Activated CD4-positive, alpha-beta T cell treated with anti-CD3 and anti-CD28 coated beads, Interleukin-10, Interleukin-2, amounts not matched to agents 100 ng/mL and 50 ng/mL, durations not matched to agents 16 hours and 8 hours (primary cell): ENCODE data around the gene PTPRD.

ENCODE experiments used
- DNase-seq: peaks from one replicate; pipeline ENCODE4 v3.0.0-alpha.2; 2020

PTPRD gene

GRCh38 chr9:8265281-8265680 is 2347.5 kb downstream of the PTPRD start:
- no peak for DNase-seq
